GM23338 (cell line): ENCODE data around the gene EXOC4. TPM values are rescaled to one million over a fixed set of nuclear protein-coding genes. Genes with fewer than 3 reads are reported as not detected.
A peak's percentile ranks its signal among the peaks of the same experiment; 100 is the strongest.

Experiments used
- ATAC-seq: fragments of 200-7000 bp; cut with Tn5 transposase; 3 replicates; pipeline ENCODE4 v1.9.1; 2020
- DNase-seq: peaks from one replicate; pipeline ENCODE4 v3.0.0-alpha.2; 2015; ENCODE audit warnings: low spot score
- H2AFZ ChIP-seq: fragments of 200-600 bp; sonication (generic); 2 replicates; pipeline ENCODE4 v1.8.0; 2016; ENCODE audit warnings: antibody characterized with exemption, mild to moderate bottlenecking, moderate library complexity
- H3F3A ChIP-seq: fragments of 200-600 bp; sonication (generic); replicated peaks from 2 replicates; pipeline ENCODE4 v1.8.0; 2017; ENCODE audit warnings: antibody characterized with exemption, mixed run types, low read depth
- H3K27ac ChIP-seq: fragments of 200-600 bp; sonication (generic); 2 replicates; pipeline ENCODE4 v1.6.1; 2016; ENCODE audit warnings: low read depth
- H3K27me3 ChIP-seq: fragments of 200-600 bp; sonication (generic); 2 replicates; pipeline ENCODE4 v1.8.0; 2016; ENCODE audit warnings: mild to moderate bottlenecking, mixed run types, moderate library complexity; ENCODE audit not compliant: insufficient read depth
- H3K36me3 ChIP-seq: fragments of 200-600 bp; sonication (generic); 2 replicates; pipeline ENCODE4 v1.8.0; 2016; ENCODE audit warnings: mild to moderate bottlenecking; ENCODE audit not compliant: insufficient read depth
- H3K4me1 ChIP-seq: fragments of 200-600 bp; sonication (generic); 2 replicates; pipeline ENCODE4 v1.8.0; 2016; ENCODE audit warnings: mild to moderate bottlenecking, moderate library complexity; ENCODE audit not compliant: insufficient read depth
- H3K4me2 ChIP-seq: fragments of 200-600 bp; sonication (generic); 2 replicates; pipeline ENCODE4 v1.7.1; 2017; ENCODE audit warnings: mixed run types
- H3K4me3 ChIP-seq: fragments of 200-600 bp; sonication (generic); 2 replicates; pipeline ENCODE4 v1.6.1; 2016; ENCODE audit warnings: mixed run types
- H3K79me2 ChIP-seq: fragments of 200-600 bp; sonication (generic); replicated peaks from 2 replicates; pipeline ENCODE4 v1.8.0; 2017; ENCODE audit warnings: mild to moderate bottlenecking; ENCODE audit not compliant: insufficient read depth
- H3K9me2 ChIP-seq: fragments of 200-600 bp; sonication (generic); 2 replicates; pipeline ENCODE4 v1.8.0; 2017; ENCODE audit not compliant: insufficient read depth
- H4K20me1 ChIP-seq: fragments of 200-600 bp; sonication (generic); replicated peaks from 2 replicates; pipeline ENCODE4 v1.8.0; 2017; ENCODE audit warnings: mild to moderate bottlenecking; ENCODE audit not compliant: insufficient read depth
- H3K27ac Mint-ChIP-seq: 2 replicates; pipeline ENCODE4 v1.8.0; 2020; ENCODE audit warnings: inconsistent platforms, mild to moderate bottlenecking, moderate library complexity, mixed read lengths
- H3K27me3 Mint-ChIP-seq: 3 replicates; pipeline ENCODE4 v1.8.0; 2022; ENCODE audit warnings: low read depth, mild to moderate bottlenecking, moderate library complexity, mixed read lengths, inconsistent platforms; ENCODE audit not compliant: insufficient read depth, poor library complexity
- H3K36me3 Mint-ChIP-seq: 3 replicates; pipeline ENCODE4 v1.8.0; 2021; ENCODE audit warnings: low read depth, mild to moderate bottlenecking, inconsistent platforms, moderate library complexity, mixed read lengths
- H3K4me1 Mint-ChIP-seq: 3 replicates; pipeline ENCODE4 v1.8.0; 2020; ENCODE audit warnings: mild to moderate bottlenecking, inconsistent platforms, mixed read lengths
- H3K4me3 Mint-ChIP-seq: 3 replicates; pipeline ENCODE4 v1.8.0; 2021; ENCODE audit warnings: moderate library complexity, mild to moderate bottlenecking, inconsistent platforms, mixed read lengths
- H3K9me3 Mint-ChIP-seq: 3 replicates; pipeline ENCODE4 v1.8.0; 2020; ENCODE audit warnings: moderate library complexity, mild to moderate bottlenecking, inconsistent platforms, mixed read lengths
- CREB1 ChIP-seq: fragments of 250-450 bp; sonication (Bioruptor Pico); IDR thresholded peaks from 2 replicates; pipeline ENCODE4 v1.5.0; 2020; ENCODE audit warnings: low read depth, mild to moderate bottlenecking, moderate library complexity
- EZH2 ChIP-seq: fragments of 200-600 bp; sonication (generic); IDR thresholded peaks from one replicate; pipeline ENCODE4 v1.8.0; 2017; ENCODE audit warnings: antibody characterized with exemption, mild to moderate bottlenecking, low read depth; ENCODE audit not compliant: unreplicated experiment
- JUNB ChIP-seq: IDR thresholded peaks from one replicate; pipeline ENCODE4 v1.6.1; 2016; ENCODE audit warnings: antibody characterized with exemption; ENCODE audit not compliant: unreplicated experiment
- NANOG ChIP-seq: IDR thresholded peaks from 2 replicates; pipeline ENCODE4 v1.6.1; 2016; ENCODE audit warnings: antibody characterized with exemption, borderline replicate concordance
- STAT1 ChIP-seq: IDR thresholded peaks from one replicate; pipeline ENCODE4 v1.6.1; 2016; ENCODE audit warnings: antibody characterized with exemption; ENCODE audit not compliant: unreplicated experiment
- ZNF114 ChIP-seq: fragments of 250-450 bp; sonication (Bioruptor Pico); IDR thresholded peaks from 2 replicates; pipeline ENCODE4 v1.5.0; 2020; ENCODE audit warnings: mild to moderate bottlenecking, moderate library complexity
- ZNF462 ChIP-seq: fragments of 250-450 bp; sonication (Bioruptor Pico); IDR thresholded peaks from 2 replicates; pipeline ENCODE4 v1.5.0; 2020; ENCODE audit warnings: mild to moderate bottlenecking, moderate library complexity
- polyA plus RNA-seq: library from polyadenylated mRNA; unstranded; fragments of >200 nt; fragmentation: Nextera tagmentation; extraction: Ambion mirVana; gene quantifications from 2 replicates; pipeline ENCODE4 v1.2.1, GENCODE V29; 2016
- total RNA-seq: library from RNA; depleted of rRNA; stranded (reverse); fragments of >200 nt; shearing (Covaris generic); gene quantifications from 2 replicates; pipeline ENCODE4 v1.2.3, GENCODE V29; 2014

Gene EXOC4
- total and polyA plus RNA-seq, 2 experiments from 2014 or later = 37.5 to 52.7 TPM

- H3K4me2 ChIP-seq = peak overlapping the region; percentile 40; the same call in 1 of the 2 replicates
- H3K4me3 ChIP-seq = no peak overlapping the region
- H3K9me3 Mint-ChIP-seq = no peaks in the 10 kb centered on the region
- H3K36me3 Mint-ChIP-seq = peaks cover 13% of the 10 kb centered on the region
- peaks cover 13% of the 10 kb centered on the region; the same call in 1 of the 2 replicates for H3K4me1 ChIP-seq
- H2AFZ ChIP-seq = no peak overlapping the region
- no peak overlapping the region for H3K27ac Mint-ChIP-seq
- H3K4me3 Mint-ChIP-seq = no peak overlapping the region
- peaks cover 17% of the 10 kb centered on the region; the same call in 2 of the 3 replicates for H3K4me1 Mint-ChIP-seq
- no peaks in the 10 kb centered on the region for H3K27me3 ChIP-seq
- peaks cover 4% of the 10 kb centered on the region; the same call in 1 of the 2 replicates for H3K36me3 ChIP-seq
- no peaks in the 10 kb centered on the region for H3F3A ChIP-seq
- no peaks in the 10 kb centered on the region for H3K9me2 ChIP-seq
- H3K79me2 ChIP-seq = peaks cover 8% of the 10 kb centered on the region; the same call in 1 of the 2 replicates
- DNase-seq (no peak), ATAC-seq (no peak)
- TF ChIP-seq STAT1 = no peak
- TF ChIP-seq EZH2 = no peak
- no peak for TF ChIP-seq ZNF114
- TF ChIP-seq ZNF462 (CRISPR knock-in tag) = no peak
- no peak for TF ChIP-seq CREB1 (CRISPR knock-in tag)
- no peak for TF ChIP-seq JUNB
- no peak for TF ChIP-seq NANOG
- no peak overlapping the region for H3K27ac ChIP-seq
- no peaks in the 10 kb centered on the region for H4K20me1 ChIP-seq
- H3K27me3 Mint-ChIP-seq = no peaks in the 10 kb centered on the region
Observed at GRCh38 chr7:133293384-133294160, 40.7 kb downstream of the EXOC4 start.
